Fibroblast of lung (primary cell): ENCODE data around the gene TRAK1. TPM values are rescaled to one million over a fixed set of nuclear protein-coding genes. Genes with fewer than 3 reads are reported as not detected.

Source experiments
- DNase-seq, 2 donors: peaks; one replicate each; pipeline versions ENCODE4 v3.0.0 to v3.0.0-alpha.2; 2010; ENCODE audit warnings: low read depth in 2 of 2
- H2AFZ ChIP-seq: 2 replicates; pipeline ENCODE4 v1.5.1; 2012; ENCODE audit warnings: low read length, control low read depth, inconsistent platforms
- H3K27ac ChIP-seq: 2 replicates; pipeline ENCODE4 v1.5.1; 2011; ENCODE audit warnings: low read length, control low read depth; ENCODE audit not compliant: insufficient read depth
- H3K27me3 ChIP-seq: 2 replicates; pipeline ENCODE4 v1.5.1; 2011; ENCODE audit warnings: mild to moderate bottlenecking, low read length; ENCODE audit not compliant: control insufficient read depth, insufficient read depth
- H3K36me3 ChIP-seq: 2 replicates; pipeline ENCODE4 v1.5.1; 2011; ENCODE audit warnings: low read length; ENCODE audit not compliant: control insufficient read depth, insufficient read depth
- H3K4me1 ChIP-seq: 2 replicates; pipeline ENCODE4 v1.5.1; 2011; ENCODE audit warnings: low read length; ENCODE audit not compliant: control insufficient read depth, insufficient read depth; ENCODE audit errors: extremely low read depth
- H3K4me2 ChIP-seq: 2 replicates; pipeline ENCODE4 v1.5.1; 2011; ENCODE audit warnings: low read length, control low read depth; ENCODE audit not compliant: insufficient read depth; ENCODE audit errors: extremely low read depth
- H3K4me3 ChIP-seq, 4 experiments: fragments of 200-600 bp in 1 of 4; sonication (generic) in 1 of 4; replicated peaks in 1 of 4; 2 replicates each; pipeline ENCODE4 v1.5.1; 2011 to 2016; ENCODE audit warnings: low read length in 4 of 4, low read depth in 3 of 4, mild to moderate bottlenecking in 3 of 4, control low read depth in 2 of 4, inconsistent platforms in 1 of 4, mixed read lengths in 1 of 4; ENCODE audit not compliant: insufficient read depth in 1 of 4; ENCODE audit errors: control extremely low read depth in 1 of 4
- H3K79me2 ChIP-seq: 2 replicates; pipeline ENCODE4 v1.5.1; 2012; ENCODE audit warnings: mild to moderate bottlenecking, low read length, inconsistent platforms; ENCODE audit not compliant: control insufficient read depth, insufficient read depth
- H3K9ac ChIP-seq: 2 replicates; pipeline ENCODE4 v1.5.1; 2011; ENCODE audit warnings: mild to moderate bottlenecking, low read length, control low read depth; ENCODE audit not compliant: insufficient read depth
- H3K9me3 ChIP-seq: 2 replicates; pipeline ENCODE4 v1.5.1; 2012; ENCODE audit warnings: low read depth, low read length; ENCODE audit not compliant: control insufficient read depth, insufficient read depth
- H4K20me1 ChIP-seq: 2 replicates; pipeline ENCODE4 v1.5.1; 2011; ENCODE audit warnings: low read length; ENCODE audit not compliant: control insufficient read depth, insufficient read depth; ENCODE audit errors: extremely low read depth
- CTCF ChIP-seq, 2 donors: IDR thresholded peaks in 1 of 2; conservative IDR thresholded peaks in 1 of 2; 1 replicate in 1 of 2; 2 replicates in 1 of 2; pipeline ENCODE4 v1.5.1; 2011 to 2012; ENCODE audit warnings: low read length in 2 of 2, control low read depth in 1 of 2, inconsistent platforms in 1 of 2, low read depth in 1 of 2, mild to moderate bottlenecking in 1 of 2
- EZH2 ChIP-seq: IDR thresholded peaks from 2 replicates; pipeline ENCODE4 v1.5.1; 2012; ENCODE audit warnings: low read length, control low read depth, mild to moderate bottlenecking; ENCODE audit errors: missing control alignments
- polyA plus RNA-seq, 2 donors: library from polyadenylated mRNA; depleted of rRNA in 1 of 2; stranded (reverse) in 1 of 2; unstranded in 1 of 2; fragments of >200 nt; gene quantifications; 2 replicates each; pipeline ENCODE4 v1.2.1, GENCODE V29; 2011 to 2012; ENCODE audit warnings: missing spikeins in 1 of 2
- total RNA-seq: library from RNA; depleted of rRNA; stranded (reverse); fragments of >200 nt; gene quantifications from 2 replicates; pipeline ENCODE4 v1.2.1, GENCODE V29; 2014

TRAK1 gene
- total and polyA plus RNA-seq, 2 donors (not counting 1 experiment from before 2014, with no cell fraction given) = 37.8 to 44.0 TPM

GRCh38 chr3:42140665-42141203 lies 49.6 kb downstream of the TRAK1 start:
- no peak overlapping the region for H3K27ac ChIP-seq
- no peak overlapping the region for H3K9ac ChIP-seq
- no peaks in the 10 kb centered on the region for H3K9me3 ChIP-seq
- H4K20me1 ChIP-seq = no peaks in the 10 kb centered on the region
- H3K27me3 ChIP-seq = no peaks in the 10 kb centered on the region
- H2AFZ ChIP-seq = no peak overlapping the region
- no peaks in the 10 kb centered on the region for H3K4me1 ChIP-seq
- H3K36me3 ChIP-seq = no peaks in the 10 kb centered on the region
- H3K79me2 ChIP-seq = peaks cover 9% of the 10 kb centered on the region
- DNase-seq = no peak
- no peak overlapping the region for H3K4me2 ChIP-seq
- no peak for TF ChIP-seq EZH2
- no peak for TF ChIP-seq CTCF (conservative IDR thresholded peaks at IDR 0.05 in 1 of 2, IDR thresholded peaks at IDR 0.05 in 1 of 2; ENCODE audit: low read depth in 1 of 2, low read length in 2 of 2)
- H3K4me3 ChIP-seq = no peak overlapping the region

GRCh38 chr3:42143440-42143839 lies 52.3 kb downstream of the TRAK1 start:
- no peak for DNase-seq
- H3K79me2 ChIP-seq = peaks cover 6% of the 10 kb centered on the region
- no peak overlapping the region for H3K27ac ChIP-seq

GRCh38 chr3:42144209-42144608 lies 53.1 kb downstream of the TRAK1 start:
- no peak overlapping the region for H3K4me3 ChIP-seq
- H3K9me3 ChIP-seq = no peaks in the 10 kb centered on the region
- peaks cover 6% of the 10 kb centered on the region for H3K79me2 ChIP-seq
- no peak overlapping the region for H2AFZ ChIP-seq
- H3K9ac ChIP-seq = no peak overlapping the region
- peaks cover 2% of the 10 kb centered on the region for H3K4me1 ChIP-seq
- no peaks in the 10 kb centered on the region for H3K27me3 ChIP-seq
- H3K4me2 ChIP-seq = no peak overlapping the region
- H4K20me1 ChIP-seq = peaks cover under 1% of the 10 kb centered on the region
- TF ChIP-seq EZH2 (no peak), CTCF (conservative IDR thresholded peaks at IDR 0.05 in 1 of 2, IDR thresholded peaks at IDR 0.05 in 1 of 2; ENCODE audit: low read depth in 1 of 2, low read length in 2 of 2) (no peak)
- no peaks in the 10 kb centered on the region for H3K36me3 ChIP-seq
- DNase-seq = no peak
- H3K27ac ChIP-seq = no peak overlapping the region

More at GRCh38 chr3:42143440-42143839, 52.3 kb downstream of the TRAK1 start:
- no peaks in the 10 kb centered on the region for H3K27me3 ChIP-seq
- no peak overlapping the region for H3K4me3 ChIP-seq
- H3K9ac ChIP-seq = no peak overlapping the region
- no peaks in the 10 kb centered on the region for H4K20me1 ChIP-seq
- no peak overlapping the region for H2AFZ ChIP-seq
- H3K4me2 ChIP-seq = no peak overlapping the region
- TF ChIP-seq CTCF (conservative IDR thresholded peaks at IDR 0.05 in 1 of 2, IDR thresholded peaks at IDR 0.05 in 1 of 2; ENCODE audit: low read depth in 1 of 2, low read length in 2 of 2) = no peak
- TF ChIP-seq EZH2 = no peak
- no peaks in the 10 kb centered on the region for H3K9me3 ChIP-seq
- H3K4me1 ChIP-seq = no peaks in the 10 kb centered on the region
- no peaks in the 10 kb centered on the region for H3K36me3 ChIP-seq
